HEK293T (cell line): ENCODE results near the gene RHBDD1.

Experiments used
- CTBP1 ChIP-seq: fragments of 450-650 bp; IDR thresholded peaks from 2 replicates; pipeline ENCODE4 v1.6.1; 2016; ENCODE audit warnings: borderline replicate concordance
- FOXA1 ChIP-seq: fragments of 450-650 bp; IDR thresholded peaks from 2 replicates; pipeline ENCODE4 v1.6.1; 2016; ENCODE audit warnings: mild to moderate bottlenecking
- SP1 ChIP-seq: fragments of 450-650 bp; IDR thresholded peaks from 2 replicates; pipeline ENCODE4 v1.6.1; 2017
- TARDBP ChIP-seq: fragments of 450-650 bp; IDR thresholded peaks from 2 replicates; pipeline ENCODE4 v1.6.1; 2016
- ZNF384 ChIP-seq: fragments of 450-650 bp; IDR thresholded peaks from 2 replicates; pipeline ENCODE4 v1.6.1; 2016

DNA sequence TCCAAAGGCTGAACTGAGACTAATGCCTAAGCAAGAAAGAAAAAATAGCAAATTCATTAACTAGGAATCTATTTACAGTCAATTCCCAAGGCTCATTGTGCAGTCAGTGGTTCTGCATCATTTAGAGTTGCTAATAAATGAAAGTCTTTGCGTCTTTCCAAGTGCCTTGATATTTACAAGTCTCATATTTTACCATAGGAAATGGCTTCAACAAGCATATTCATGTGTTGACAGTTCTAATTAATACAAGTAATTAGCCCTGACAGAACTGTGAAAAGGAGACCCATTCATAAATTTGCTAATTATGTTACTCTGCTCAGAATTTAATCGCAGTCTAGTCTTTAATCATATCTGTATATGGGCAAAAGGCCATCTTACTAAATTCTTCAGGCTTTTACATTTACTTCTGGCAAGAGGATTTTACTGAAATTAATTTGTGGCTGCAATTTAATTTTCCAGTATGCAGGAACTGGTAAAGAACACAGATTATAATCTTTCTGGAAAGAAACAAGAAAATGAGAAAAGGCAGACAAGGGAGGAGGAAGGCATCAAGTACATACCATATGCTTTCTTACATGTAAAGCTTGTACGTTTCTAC, 126.4 kb downstream of the RHBDD1 start:
- no peak for TF ChIP-seq SP1
- no peak for TF ChIP-seq TARDBP
- no peak for TF ChIP-seq ZNF384
- TF ChIP-seq FOXA1 = no peak
- TF ChIP-seq CTBP1 = no peak
